Right hindlimb (tissue), 1 donor: ENCODE data around the gene CABLES1.
"Not testable (repeated sequence)": the region's sequence is repeated elsewhere in the genome, so short reads cannot be mapped to it uniquely, and the experiment has no call there.

Experiments
- DNase-seq: peaks from one replicate; pipeline ENCODE4 v3.0.0-alpha.2; 2018

The CABLES1 gene

DNA sequence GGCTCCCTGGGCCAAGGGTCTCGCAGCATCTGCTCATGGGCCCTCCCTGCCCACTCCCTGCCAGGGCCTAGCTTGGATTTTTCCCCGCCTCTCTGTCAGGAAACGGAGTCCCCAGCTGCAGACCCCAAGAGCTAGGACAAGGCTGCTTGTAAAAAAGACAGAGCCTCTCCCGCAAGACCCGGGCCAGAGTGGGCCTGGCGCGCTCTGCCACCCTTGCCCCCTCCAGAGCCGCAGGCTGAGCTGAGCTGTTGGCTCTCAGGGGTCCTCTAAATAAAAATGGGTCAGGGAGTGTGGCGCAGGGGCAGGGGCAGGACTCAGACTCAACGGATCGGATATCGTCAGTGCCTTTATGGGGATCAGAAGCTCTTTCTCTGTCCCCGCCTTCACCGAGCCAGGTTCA lies 112.6 kb downstream of the CABLES1 start:
- no peak for DNase-seq

DNA sequence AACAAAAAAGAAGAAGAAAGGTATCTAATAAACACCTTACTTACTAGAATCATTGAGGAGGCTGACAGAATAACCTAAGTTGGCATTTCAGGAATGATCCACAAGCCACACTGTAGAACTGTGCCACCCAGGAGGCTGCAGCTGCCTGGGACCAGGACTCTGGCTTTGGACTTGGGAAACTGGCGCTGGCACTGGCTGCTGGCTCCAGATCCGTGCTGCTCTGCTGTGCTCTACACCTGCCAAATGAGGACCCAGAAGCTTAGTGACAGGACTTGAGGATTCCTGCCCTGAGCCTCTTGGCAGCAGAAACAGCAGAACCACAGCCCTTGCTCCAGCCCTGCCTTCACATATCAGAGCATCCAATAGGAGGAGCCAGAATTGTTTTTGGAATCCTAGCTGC lies 113.5 kb downstream of the CABLES1 start:
- no peak for DNase-seq

- DNase-seq, result no peak
Measured at GRCh38 chr18:23249348-23249747, 114.1 kb downstream of the CABLES1 start.

GRCh38 chr18:23250893-23251656 lies 115.8 kb downstream of the CABLES1 start:
- DNase-seq, result no peak

GRCh38 chr18:23253630-23254029 lies 118.3 kb downstream of the CABLES1 start:
- DNase-seq, result no peak

DNA sequence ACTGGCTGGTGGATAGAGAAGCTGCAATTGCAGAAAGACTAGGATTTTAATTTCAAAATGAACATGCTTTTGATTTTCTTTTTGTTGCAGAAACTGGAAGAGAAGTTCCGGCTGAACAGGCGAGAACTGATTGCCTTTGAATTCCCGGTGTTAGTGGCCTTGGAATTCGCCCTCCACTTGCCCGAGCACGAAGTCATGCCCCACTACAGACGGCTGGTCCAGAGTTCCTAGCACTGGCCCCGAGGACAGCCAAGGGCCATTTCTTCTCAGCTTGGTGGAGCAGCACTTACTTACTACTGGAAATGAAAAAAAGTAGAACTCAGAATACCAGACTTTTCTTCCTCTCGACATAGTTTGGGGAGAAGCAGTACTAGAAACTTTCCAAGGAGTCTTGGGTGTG lies 121.9 kb downstream of the CABLES1 start:
- DNase-seq, result no peak

GRCh38 chr18:23257686-23258565 lies 122.6 kb downstream of the CABLES1 start:
- no peak for DNase-seq

DNA sequence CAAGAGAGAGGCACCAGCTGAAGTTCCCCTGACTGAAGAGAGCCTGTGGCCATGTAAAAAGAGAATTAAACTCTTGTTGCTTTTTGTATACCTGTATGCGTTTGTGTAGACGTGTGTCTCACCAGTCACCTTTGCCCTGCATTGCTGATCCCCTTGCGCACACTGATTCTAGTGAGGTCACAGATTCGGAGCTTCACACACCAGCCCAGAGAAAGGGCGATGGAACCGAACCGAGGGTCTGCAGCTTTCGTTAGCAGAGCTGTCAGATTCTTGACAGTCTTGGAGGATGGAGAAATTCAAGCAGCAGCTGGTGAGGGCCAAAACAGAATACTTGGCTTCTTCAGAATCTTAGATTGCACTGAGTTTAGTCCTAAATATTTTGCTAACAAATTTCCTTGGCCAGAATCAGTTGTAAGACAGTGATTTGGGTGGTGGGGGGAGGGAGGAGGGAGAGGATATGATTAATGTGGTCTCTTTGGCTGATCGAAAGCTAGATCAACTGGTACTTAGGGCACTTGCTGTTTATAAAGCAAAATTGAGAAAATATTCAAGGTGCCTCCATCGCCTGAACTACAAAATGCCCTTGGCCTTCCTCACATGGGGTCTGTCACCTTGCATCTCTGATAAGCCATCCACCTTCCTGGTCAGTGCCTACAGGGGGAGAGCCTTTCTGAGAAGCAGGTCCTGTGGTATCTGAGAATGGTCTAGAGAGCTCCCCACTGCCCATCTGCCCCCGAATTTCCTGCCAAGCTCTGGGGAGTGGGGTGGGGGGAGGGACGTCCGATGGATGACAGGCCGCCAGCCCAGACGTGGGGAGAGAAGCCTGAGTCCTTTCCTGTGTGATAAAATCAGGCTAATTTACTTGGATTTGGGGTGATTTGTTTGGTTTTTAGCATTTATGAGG lies 123.5 kb downstream of the CABLES1 start:
- no peak for DNase-seq

- DNase-seq, result peak; percentile 79
Measured at GRCh38 chr18:23259701-23260681, 124.7 kb downstream of the CABLES1 start.

DNA sequence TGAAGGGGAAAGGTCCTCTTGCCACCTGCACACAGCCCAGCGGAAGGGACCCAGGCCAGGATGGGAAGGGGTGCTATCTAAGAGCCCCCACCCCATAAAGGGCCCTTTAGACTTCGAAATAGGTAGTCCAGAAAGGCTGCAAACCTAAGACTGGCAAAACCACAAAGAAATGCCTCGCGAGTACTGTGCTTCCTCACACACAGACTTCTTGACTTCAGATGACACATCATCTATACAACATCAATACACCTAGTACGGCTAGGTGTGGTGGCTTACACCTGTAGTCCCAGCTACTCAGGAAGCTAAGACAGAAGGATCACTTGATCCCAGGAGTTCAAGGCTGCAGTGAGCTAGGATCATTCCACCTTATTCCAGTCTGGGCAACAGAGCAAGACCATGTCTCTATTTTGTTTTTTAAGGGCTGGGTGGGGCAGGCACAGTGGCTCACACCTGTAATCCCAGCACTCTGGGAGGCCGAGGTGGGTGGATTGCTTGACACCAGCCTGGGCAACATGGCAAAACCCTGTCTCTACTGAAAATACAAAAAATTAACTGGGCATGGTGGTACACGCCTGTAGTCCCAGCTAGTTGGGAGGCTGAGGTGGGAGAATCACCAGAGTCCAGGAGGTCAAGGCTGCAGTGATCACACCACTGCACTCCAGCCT lies 125.8 kb downstream of the CABLES1 start:
- no peak for DNase-seq

DNA sequence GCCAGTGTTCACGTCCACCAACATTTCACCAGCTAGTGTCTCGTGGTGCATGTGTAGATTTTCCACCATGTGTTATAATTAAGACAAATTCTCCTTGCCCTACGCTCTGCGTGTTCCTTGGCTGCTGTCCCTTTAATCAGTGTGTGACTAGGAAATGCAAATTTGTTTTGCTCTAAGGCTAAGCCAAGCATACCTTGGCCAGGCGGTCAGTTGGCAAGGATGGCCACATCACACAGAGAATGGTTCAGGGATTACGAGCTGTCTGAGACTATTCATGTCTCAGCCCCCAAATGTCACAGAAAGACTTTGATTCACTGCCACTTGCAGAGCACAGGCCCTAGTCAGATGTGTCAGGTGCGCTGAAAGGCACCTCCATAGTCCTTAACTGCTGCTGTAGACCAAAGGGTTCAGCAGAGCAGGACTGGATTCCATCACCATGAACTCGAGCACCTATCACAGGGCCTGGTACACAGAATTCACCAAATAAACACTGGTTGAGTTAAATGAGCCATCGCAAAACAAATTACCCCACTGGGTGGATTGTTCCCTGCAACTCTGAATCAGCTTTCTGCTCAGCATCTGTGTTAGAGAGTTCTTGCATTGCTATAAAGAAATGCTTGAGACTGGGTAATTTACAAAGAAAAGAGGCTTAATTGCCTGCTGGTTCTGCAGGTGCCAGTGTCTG lies 128.4 kb downstream of the CABLES1 start:
- DNase-seq, result no peak

- no peak for DNase-seq
Measured at GRCh38 chr18:23265682-23266399, 130.6 kb downstream of the CABLES1 start.

GRCh38 chr18:23266717-23267446 lies 131.6 kb downstream of the CABLES1 start:
- no peak for DNase-seq

GRCh38 chr18:23267447-23267776 lies 132.1 kb downstream of the CABLES1 start:
- DNase-seq, result no peak

DNA sequence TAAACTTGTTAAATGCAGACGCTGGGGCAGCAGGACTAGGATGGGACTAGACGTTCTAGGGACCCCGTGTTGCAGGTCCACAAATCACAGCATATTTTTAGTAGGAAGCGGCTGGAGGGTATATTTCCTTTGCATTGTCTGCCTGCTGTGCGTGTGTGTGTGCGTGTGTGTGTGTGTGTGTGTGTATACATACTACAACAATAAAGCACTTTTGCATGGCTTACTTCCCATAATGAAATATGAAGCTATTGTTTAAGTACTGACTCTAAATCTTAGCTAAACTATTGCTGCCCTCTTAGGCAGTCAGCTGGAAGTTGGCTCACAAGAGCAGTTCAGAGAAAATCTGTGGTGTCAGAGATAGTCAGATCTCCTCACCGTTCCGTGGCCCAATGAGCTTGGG lies 133.4 kb downstream of the CABLES1 start:
- no peak for DNase-seq

GRCh38 chr18:23269068-23269467 lies 133.8 kb downstream of the CABLES1 start:
- DNase-seq, result not testable (repeated sequence)

DNA sequence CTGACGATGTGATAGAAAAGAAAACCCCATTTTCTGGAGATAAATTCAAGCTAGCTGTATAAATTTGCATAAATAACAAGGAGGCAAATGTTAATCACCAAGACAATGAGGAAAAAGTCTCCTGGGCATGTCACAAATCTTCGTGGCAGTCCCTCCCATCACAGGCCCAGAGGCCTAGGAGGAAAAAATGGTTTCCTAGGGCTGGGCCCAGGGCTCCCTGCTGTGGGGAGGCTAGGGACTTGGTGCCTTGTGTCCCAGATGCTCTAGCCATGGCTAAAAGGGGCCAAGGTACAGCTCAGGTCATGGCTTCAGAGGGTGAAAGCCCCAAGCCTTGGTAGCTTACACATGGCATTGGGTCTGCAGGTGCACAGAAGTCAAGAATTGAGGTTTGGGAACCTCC lies 134.6 kb downstream of the CABLES1 start:
- DNase-seq, result no peak

DNA sequence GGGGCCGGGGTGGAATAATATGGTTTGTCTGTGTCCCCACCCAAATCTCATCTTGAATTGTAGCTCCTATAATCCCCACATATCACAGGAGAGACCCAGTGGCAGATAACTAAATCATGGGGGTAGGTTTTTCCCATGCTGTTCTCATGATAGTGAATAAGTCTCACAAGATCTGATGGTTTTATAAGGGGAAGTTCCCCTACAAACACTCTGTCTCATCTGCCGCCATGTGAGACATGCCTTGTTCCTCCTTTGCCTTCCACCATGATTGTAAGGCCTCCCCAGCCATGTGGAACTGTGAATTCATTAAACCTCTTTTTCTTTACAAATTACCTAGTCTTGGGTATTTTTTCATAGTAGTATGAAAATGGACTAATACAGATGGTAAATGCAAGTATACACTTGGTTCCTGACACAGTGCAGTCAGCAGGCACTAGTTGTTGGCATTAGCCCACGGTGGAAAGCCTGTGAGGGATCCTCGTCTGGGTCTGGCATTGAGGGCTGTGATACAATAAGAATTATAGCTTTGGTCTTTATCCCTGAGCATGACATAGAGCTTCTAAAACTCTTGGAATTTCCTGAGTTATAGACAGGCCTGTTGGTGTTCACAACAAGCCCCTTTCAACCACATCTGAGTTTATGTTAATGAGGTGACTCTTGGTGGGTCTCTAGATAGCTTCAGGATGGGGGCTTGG lies 135.8 kb downstream of the CABLES1 start:
- DNase-seq, result no peak
